ENCODE data around the gene CEACAM5. TPM values are rescaled to one million over a fixed set of nuclear protein-coding genes. Genes with fewer than 3 reads are reported as not detected.

CEACAM5 gene
- total and polyA plus RNA-seq, 7 donors = 0.04 to 0.69 (median 0.69) TPM; not detected in 4

DNA sequence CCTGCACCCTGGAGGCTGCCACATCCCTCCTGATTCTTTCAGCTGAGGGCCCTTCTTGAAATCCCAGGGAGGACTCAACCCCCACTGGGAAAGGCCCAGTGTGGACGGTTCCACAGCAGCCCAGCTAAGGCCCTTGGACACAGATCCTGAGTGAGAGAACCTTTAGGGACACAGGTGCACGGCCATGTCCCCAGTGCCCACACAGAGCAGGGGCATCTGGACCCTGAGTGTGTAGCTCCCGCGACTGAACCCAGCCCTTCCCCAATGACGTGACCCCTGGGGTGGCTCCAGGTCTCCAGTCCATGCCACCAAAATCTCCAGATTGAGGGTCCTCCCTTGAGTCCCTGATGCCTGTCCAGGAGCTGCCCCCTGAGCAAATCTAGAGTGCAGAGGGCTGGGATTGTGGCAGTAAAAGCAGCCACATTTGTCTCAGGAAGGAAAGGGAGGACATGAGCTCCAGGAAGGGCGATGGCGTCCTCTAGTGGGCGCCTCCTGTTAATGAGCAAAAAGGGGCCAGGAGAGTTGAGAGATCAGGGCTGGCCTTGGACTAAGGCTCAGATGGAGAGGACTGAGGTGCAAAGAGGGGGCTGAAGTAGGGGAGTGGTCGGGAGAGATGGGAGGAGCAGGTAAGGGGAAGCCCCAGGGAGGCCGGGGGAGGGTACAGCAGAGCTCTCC lies 6.9 kb upstream of the CEACAM5 start:
- no peaks in the 10 kb centered on the region for H3K4me1 ChIP-seq
- DNase-seq = no peak
- no peak overlapping the region for H3K27ac ChIP-seq
- peaks cover 0 to 4% (median 0%) of the 10 kb centered on the region in 3 donors for H3K27me3 ChIP-seq (ENCODE audit: insufficient read depth in 3 of 3, low read length in 2 of 3)
- H3K36me3 ChIP-seq (ENCODE audit: insufficient read depth in 1 of 2, low read depth in 1 of 2) = no peaks in the 10 kb centered on the region
- 34 to 36% (median 34%) methylated on average over 10 of the region's 10 CpGs for WGBS, 3 donors
- ATAC-seq = no peak
- H3K4me3 ChIP-seq = no peak overlapping the region
- no peak for TF ChIP-seq CTCF (IDR thresholded peaks at IDR 0.05)
- intact Hi-C loops (cut with DNase I) = no loop called here
- H3K9me3 ChIP-seq = no peaks in the 10 kb centered on the region

DNA sequence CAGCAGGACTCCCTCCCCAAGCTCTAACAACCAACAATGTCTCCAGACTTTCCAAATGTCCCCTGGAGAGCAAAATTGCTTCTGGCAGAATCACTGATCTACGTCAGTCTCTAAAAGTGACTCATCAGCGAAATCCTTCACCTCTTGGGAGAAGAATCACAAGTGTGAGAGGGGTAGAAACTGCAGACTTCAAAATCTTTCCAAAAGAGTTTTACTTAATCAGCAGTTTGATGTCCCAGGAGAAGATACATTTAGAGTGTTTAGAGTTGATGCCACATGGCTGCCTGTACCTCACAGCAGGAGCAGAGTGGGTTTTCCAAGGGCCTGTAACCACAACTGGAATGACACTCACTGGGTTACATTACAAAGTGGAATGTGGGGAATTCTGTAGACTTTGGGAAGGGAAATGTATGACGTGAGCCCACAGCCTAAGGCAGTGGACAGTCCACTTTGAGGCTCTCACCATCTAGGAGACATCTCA lies 6.2 kb upstream of the CEACAM5 start:
- no peak overlapping the region for H3K27ac ChIP-seq
- H3K4me1 ChIP-seq = no peaks in the 10 kb centered on the region
- no peak overlapping the region for H3K4me3 ChIP-seq
- peaks cover 0 to 10% (median 0%) of the 10 kb centered on the region in 3 donors for H3K27me3 ChIP-seq (ENCODE audit: insufficient read depth in 3 of 3, low read length in 2 of 3)
- TF ChIP-seq CTCF (IDR thresholded peaks at IDR 0.05) = no peak
- no peaks in the 10 kb centered on the region for H3K9me3 ChIP-seq
- WGBS, 3 donors = 25 to 32% (median 25%) methylated on average over 3 of the region's 3 CpGs
- DNase-seq (no peak), ATAC-seq (no peak)
- H3K36me3 ChIP-seq (ENCODE audit: insufficient read depth in 1 of 2, low read depth in 1 of 2) = no peaks in the 10 kb centered on the region
- intact Hi-C loops (cut with DNase I) = no loop called here

DNA sequence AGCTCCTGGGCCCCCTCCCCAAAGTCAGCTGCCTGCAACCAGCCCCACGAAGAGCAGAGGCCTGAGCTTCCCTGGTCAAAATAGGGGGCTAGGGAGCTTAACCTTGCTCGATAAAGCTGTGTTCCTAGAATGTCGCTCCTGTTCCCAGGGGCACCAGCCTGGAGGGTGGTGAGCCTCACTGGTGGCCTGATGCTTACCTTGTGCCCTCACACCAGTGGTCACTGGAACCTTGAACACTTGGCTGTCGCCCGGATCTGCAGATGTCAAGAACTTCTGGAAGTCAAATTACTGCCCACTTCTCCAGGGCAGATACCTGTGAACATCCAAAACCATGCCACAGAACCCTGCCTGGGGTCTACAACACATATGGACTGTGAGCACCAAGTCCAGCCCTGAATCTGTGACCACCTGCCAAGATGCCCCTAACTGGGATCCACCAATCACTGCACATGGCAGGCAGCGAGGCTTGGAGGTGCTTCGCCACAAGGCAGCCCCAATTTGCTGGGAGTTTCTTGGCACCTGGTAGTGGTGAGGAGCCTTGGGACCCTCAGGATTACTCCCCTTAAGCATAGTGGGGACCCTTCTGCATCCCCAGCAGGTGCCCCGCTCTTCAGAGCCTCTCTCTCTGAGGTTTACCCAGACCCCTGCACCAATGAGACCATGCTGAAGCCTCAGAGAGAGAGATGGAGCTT lies 4.7 kb upstream of the CEACAM5 start:
- Histone ChIP-seq H3K4me3 (no peak overlapping the region), H3K27me3 (ENCODE audit: insufficient read depth in 3 of 3, low read length in 2 of 3) (peaks cover 0 to 20% (median 0%) of the 10 kb centered on the region in 3 donors), H3K9me3 (no peaks in the 10 kb centered on the region), H3K27ac (no peak overlapping the region), H3K36me3 (ENCODE audit: insufficient read depth in 1 of 2, low read depth in 1 of 2) (no peaks in the 10 kb centered on the region), H3K4me1 (no peaks in the 10 kb centered on the region)
- ATAC-seq (no peak), DNase-seq (no peak)
- intact Hi-C loops (cut with DNase I) = no loop called here
- 59 to 68% (median 63%) methylated on average over 8 of the region's 8 CpGs for WGBS, 3 donors
- no peak for TF ChIP-seq CTCF (IDR thresholded peaks at IDR 0.05)

DNA sequence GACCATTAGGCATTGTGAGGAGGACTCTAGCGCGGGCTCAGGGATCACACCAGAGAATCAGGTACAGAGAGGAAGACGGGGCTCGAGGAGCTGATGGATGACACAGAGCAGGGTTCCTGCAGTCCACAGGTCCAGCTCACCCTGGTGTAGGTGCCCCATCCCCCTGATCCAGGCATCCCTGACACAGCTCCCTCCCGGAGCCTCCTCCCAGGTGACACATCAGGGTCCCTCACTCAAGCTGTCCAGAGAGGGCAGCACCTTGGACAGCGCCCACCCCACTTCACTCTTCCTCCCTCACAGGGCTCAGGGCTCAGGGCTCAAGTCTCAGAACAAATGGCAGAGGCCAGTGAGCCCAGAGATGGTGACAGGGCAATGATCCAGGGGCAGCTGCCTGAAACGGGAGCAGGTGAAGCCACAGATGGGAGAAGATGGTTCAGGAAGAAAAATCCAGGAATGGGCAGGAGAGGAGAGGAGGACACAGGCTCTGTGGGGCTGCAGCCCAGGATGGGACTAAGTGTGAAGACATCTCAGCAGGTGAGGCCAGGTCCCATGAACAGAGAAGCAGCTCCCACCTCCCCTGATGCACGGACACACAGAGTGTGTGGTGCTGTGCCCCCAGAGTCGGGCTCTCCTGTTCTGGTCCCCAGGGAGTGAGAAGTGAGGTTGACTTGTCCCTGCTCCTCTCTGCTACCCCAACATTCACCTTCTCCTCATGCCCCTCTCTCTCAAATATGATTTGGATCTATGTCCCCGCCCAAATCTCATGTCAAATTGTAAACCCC lies 2.8 kb upstream of the CEACAM5 start:
- DNase-seq = no peak
- Histone ChIP-seq H3K27me3 (ENCODE audit: insufficient read depth in 3 of 3, low read length in 2 of 3) (peaks cover 0 to 21% (median 0%) of the 10 kb centered on the region in 3 donors), H3K27ac (no peak overlapping the region), H3K4me3 (no peak overlapping the region), H3K4me1 (no peaks in the 10 kb centered on the region), H3K36me3 (ENCODE audit: insufficient read depth in 1 of 2, low read depth in 1 of 2) (no peaks in the 10 kb centered on the region), H3K9me3 (no peaks in the 10 kb centered on the region)
- 35 to 39% (median 38%) methylated on average over 10 of the region's 10 CpGs for WGBS, 3 donors
- TF ChIP-seq CTCF (IDR thresholded peaks at IDR 0.05) = no peak
- intact Hi-C loops (cut with DNase I) = no loop called here
- no peak for ATAC-seq
